GM18505 (cell line): ENCODE measurements around the gene CPSF7.
"Not testable (repeated sequence)": the region's sequence is repeated elsewhere in the genome, so short reads cannot be mapped to it uniquely, and the experiment has no call there.

Experiments used
- ATAC-seq: cut with Tn5 transposase; IDR thresholded peaks from one replicate; pipeline ENCODE4 v1.9.1; 2021; ENCODE audit not compliant: unreplicated experiment
- POLR2A ChIP-seq: IDR thresholded peaks from 4 replicates; pipeline ENCODE4 v1.6.1; 2011; ENCODE audit warnings: borderline replicate concordance; ENCODE audit not compliant: insufficient read depth, insufficient read length; ENCODE audit errors: extremely low read depth

CPSF7 gene, protein sequence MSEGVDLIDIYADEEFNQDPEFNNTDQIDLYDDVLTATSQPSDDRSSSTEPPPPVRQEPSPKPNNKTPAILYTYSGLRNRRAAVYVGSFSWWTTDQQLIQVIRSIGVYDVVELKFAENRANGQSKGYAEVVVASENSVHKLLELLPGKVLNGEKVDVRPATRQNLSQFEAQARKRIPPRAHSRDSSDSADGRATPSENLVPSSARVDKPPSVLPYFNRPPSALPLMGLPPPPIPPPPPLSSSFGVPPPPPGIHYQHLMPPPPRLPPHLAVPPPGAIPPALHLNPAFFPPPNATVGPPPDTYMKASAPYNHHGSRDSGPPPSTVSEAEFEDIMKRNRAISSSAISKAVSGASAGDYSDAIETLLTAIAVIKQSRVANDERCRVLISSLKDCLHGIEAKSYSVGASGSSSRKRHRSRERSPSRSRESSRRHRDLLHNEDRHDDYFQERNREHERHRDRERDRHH

DNA sequence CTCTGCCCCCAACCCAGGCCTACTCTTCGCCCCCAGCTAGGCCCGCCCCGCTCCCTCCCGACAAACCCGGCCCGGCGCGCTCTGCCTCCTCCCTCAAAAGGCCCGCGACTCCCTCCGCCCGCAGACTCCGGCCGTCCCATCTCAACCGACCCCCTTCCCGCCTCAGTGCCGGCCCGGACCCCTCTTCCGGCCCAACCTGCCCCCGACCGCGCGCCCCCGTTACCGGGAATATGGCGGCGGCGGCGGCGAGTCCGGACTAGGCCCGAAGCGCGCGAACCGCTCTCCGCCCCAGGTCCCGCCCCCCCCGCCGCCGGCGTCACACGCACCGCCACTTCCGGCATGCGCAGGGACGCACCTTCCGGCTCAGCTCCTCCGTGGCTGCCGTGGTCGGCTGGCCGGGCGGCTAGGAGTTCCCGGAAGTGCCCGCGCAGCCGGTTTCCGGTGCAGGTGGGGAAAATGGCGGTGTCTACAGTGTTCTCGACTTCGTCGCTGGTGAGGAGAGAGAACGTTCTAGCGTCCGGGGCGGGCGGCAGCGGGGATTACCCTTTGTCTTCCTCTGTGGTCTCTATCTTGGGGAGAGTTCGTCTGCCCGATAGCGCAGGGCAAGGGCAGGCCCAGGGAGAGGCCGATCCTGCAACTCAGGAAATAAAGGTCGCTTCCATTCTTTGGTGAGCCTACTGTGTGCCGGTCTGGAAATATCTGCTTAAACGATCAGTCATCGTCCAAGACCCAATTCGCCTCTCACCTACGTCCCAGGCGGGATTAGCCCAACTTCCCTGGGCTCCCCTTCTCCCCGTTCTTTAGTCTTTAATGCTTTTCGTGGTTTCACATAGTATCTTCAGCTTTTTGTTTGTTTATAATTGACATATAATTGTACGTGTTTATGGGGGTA is at the start of gene CPSF7, which contains the start of gene SDHAF2:
Gene CPSF7 (minus strand): TSS at position 285 of the 892 bp plus-strand sequence. CDS start 740 bp downstream, outside the sequence.
Gene SDHAF2 (plus strand): TSS at position 434 of the 892 bp plus-strand sequence. CDS start 23 bp downstream, at position 457.
- peak; percentile 77 for ATAC-seq
- peak; percentile 94 for TF ChIP-seq POLR2A

DNA sequence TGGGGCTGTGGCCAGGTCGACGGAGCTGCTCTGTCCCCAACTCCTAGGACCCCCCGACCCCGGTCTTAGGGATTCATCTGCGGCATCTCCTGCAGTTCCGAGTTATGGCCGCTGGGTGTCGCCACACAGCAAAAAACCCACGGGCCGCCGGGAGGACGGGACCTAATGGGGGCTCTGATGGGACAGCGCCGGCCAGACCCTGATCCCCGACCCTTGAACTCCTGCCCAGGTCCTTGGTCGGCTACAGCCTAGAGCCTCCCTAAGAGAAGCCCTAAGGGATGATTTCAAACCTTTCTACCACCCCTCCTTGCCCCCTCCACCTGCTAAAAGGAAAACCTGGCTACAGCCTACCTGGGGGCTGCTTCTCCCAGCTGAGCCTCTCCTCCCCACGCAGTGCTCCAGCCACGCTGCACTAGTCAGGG is 48.0 kb upstream of the CPSF7 start:
- ATAC-seq, result no peak
- no peak for TF ChIP-seq POLR2A

DNA sequence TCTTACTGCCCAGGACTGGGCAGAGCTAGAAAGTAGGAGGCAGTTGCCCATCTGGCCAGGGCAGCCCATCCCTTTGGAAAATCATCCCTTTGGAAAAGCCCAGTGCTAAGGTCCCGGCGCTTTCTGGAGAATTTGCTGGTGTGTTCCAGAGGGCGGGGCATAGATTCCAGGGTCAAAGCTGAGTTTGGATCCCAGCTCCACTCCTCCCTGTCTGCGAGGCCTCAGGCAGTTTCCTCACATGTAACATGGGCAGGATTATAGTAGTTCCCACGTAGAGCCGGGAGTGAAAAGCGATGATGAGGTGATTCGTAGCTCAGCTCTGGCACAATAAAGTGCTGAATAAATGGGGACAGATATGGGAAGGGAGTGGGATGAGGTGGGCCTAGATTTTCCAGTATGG is 47.4 kb upstream of the CPSF7 start:
- ATAC-seq, result no peak
- TF ChIP-seq POLR2A, result no peak

DNA sequence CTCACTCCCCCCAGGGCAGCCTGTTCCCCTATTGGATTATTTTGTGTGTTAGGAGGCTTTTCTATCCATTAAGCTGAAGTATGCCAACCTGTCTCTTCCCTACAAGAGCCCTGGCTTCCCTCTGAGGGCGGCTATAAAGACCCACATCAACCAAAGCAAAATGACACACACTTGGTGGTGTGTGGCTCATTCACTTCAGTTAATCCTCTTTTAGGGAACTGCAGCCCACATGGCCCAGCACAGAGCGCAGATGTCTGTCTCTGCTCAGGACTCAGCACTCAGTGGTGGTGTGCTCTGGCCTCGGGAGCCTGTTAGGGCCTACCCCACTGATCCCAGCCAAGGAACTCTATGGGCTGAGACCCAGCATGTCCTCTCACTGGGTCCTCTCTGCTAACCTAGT is 46.6 kb upstream of the CPSF7 start:
- no peak for ATAC-seq

DNA sequence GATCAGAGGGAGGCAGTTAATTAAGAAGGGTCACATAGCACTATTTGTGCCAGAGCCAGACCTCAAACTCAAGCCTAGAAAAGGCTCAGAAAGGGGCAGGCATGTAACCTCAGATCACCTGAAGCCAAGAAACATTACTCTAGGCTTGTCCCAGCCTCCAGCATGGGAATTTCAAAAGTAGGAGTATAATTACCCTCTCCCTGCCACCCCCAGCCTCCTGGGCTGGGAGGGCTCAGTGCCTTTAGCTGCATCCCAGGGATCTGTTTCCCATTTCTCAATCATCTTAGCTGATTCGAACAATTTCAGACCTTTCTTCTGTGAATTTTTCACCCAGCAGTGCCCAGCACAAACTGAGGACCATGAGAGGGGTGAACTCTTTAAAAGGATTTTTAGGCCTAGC is 45.7 kb upstream of the CPSF7 start:
- TF ChIP-seq POLR2A, result no peak
- no peak for ATAC-seq

More for the DNA sequence above, 46.6 kb upstream of the CPSF7 start:
- no peak for TF ChIP-seq POLR2A

DNA sequence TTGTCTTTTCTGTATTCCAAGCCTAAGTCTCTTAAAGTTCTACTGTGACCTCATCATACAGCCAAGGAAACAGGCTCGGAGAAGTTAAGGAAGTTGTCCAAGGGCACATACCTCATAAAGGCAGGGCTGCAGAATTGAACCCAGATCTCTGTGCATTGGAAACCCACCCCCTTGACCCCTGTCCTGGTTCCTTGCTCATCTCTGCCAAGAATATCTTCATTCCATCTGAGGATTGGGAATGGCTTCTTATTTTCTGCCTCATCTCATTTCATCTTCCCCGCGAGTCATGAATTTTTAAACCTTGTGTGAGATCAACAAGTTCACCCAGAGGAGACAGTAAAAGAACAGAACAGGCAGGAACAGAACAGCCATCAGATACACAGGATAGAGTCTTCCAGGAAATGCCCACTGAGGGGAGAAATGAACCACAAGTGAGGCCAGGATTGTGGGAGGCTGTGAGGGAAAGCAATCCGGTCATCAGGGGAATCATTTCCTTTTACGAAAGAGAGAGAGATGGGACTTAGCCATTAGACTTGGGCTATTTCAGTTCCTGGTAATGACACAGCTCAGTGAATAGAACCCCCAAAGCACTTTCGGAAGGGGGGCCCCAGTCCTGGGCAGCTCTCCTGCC is 44.4 kb upstream of the CPSF7 start:
- no peak for TF ChIP-seq POLR2A
- ATAC-seq, result no peak

DNA sequence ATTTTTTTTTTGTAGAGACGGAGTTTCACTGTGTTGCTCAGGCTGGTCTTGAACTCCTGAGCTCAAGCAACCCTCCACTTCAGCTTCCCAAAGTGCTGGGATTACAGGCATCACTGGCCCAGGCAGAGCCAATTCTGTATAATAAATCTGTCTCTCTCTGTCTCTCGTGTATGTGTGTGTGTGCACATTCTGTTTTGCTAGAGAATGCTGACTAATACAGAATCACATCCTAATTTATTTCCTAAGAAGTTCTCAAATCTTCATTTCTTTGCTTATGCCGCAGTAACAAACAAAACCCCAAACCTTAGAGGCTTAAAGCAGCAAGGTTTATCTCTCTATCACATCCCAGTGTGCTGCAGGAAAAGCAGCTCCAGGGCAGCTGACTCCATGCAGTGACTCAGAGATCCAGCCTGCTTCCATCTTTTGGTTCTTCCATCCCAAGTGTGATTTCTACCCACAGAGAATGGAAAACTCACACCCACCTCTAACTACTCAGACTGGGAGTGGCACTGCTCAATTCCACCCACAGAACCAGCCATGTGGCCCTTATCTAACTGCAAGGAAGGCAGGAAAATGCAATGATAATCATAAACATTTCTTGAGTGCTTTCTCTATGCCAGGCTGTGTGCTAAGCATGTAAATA is 43.7 kb upstream of the CPSF7 start:
- no peak for ATAC-seq

DNA sequence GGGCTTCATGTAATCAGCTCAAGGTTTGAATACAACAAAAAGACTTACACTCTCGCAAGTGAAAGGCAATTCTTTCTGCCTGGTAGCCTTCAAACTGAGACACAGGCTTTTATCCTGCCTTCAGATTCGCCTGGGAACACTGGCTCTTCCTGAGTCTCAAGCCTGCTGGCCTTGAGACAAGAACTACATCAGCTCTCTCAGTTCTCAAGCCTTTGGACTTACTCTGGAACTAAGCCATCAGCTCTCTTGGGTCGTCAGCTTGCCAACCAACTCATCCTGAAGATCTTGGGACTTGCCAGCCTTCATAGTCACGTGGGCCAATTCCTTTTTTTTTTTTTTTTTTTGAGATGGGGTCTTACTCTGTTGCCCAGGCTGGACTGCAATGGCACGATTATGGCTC is 43.1 kb upstream of the CPSF7 start:
- no peak for ATAC-seq
- no peak for TF ChIP-seq POLR2A

More for the DNA sequence above, 43.7 kb upstream of the CPSF7 start:
- TF ChIP-seq POLR2A, result no peak

DNA sequence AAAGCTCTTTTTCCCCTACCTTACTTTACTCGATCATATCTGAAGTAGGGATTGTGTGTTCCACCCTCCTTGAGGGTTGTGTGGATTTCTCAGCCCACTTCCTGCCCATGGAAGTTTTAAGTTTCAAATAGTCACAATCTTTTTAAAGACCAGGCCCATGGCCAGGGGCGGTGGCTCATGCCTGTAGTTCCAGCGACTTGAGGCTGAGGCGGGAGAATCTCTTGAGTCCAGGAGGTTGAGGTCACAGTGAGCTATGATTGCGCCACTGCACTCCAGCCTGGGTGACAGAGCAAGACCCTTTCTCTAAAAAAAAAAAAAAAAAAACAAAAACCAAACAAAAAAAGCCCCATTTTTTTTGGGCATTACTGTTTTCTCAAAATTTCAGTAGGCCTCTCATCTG is 42.5 kb upstream of the CPSF7 start:
- ATAC-seq, result no peak
- no peak for TF ChIP-seq POLR2A

DNA sequence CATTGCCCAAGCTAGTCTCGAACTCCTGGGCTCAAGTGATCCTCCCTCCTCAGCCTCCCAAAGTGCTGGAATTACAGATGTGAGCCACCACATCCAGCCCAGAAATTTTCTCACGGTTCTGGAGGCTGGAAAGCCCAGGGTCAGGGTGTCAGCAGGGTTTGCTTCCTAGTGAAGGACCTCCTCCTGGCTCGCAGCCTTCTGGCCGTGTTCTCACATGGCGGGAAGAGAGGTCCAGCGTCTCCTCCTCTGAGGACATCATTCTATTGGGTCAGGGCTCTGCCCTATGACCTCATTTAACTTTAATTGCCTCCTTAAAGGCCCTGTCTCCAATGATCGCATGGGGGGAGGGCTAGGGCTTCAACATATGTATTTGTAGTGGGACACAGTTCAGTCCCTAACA is 38.2 kb upstream of the CPSF7 start:
- no peak for TF ChIP-seq POLR2A
- no peak for ATAC-seq

DNA sequence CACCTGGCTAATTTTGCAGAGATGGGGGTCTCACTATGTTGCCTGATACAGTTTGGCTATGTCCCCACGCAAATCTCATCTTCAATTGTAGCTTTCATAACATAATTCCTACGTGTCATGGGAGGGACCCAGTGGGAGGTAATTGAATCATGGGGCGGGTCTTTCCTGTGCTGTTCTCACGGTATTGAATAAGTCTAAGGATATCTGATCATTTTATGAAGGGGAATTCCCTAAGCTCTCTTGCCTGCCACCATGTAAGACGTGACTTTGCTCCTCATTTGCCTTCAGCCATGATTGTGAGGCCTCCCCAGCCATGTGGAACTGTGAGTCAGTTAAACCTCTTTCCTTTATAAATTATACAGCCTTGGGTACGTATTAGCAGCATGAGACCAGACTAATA is 37.8 kb upstream of the CPSF7 start:
- ATAC-seq, result not testable (repeated sequence)

DNA sequence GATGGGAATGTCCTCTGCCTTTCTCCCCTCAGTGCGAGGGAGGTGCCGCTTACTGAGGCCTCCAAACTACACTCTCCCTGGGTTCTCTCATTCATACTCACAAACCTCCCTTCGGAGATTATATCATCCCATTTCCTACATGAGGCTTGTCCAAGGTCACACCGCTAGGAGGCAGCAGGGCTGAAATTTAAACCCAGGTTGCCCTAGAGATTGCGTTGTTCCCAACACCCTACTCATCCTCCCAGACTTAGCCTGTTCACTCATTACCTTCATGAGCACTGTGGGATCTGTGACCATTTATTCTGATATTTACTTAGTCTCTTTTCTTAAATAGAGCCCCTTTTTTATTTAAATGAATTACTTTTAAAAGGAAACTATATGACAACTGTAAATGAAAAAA is 31.2 kb upstream of the CPSF7 start:
- ATAC-seq, result no peak

DNA sequence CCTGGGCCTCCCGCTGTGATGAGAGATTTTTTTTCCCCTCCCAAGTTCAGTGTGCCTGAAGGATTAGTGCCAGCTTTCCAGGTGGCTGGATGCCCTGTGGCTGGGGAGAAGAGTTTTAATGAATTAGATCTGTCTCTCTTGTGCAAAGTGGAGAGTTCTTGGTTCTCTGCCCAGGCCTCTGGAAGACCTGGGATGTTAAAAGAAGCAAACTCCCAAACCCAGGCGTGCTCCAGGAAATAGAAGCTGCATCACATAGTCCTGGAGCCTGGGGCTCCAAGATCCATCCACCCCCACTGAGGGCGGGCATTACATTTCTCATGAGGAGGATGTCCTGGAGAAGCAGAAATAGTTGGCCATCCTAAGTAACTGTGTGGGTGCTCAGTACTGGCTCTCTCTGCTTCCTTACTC is 30.7 kb upstream of the CPSF7 start:
- TF ChIP-seq POLR2A, result no peak
- ATAC-seq, result no peak

More for the DNA sequence above, 31.2 kb upstream of the CPSF7 start:
- TF ChIP-seq POLR2A, result no peak
